GM06990 (cell line): ENCODE data around the gene KCTD15.
A peak's percentile ranks its signal among the peaks of the same experiment; 100 is the strongest.

Experiments
- DNase-seq: peaks from one replicate; pipeline ENCODE4 v3.0.0-alpha.2; 2011; ENCODE audit not compliant: insufficient read length; ENCODE audit errors: extremely low read depth
- H3K27me3 ChIP-seq: replicated peaks from 2 replicates; pipeline ENCODE4 v1.6.0; 2011; ENCODE audit warnings: low read length; ENCODE audit not compliant: control insufficient read depth, insufficient read depth
- H3K36me3 ChIP-seq: 2 replicates; pipeline ENCODE4 v1.5.1; 2011; ENCODE audit warnings: low read length; ENCODE audit not compliant: control insufficient read depth, insufficient read depth
- H3K4me3 ChIP-seq: replicated peaks from 2 replicates; pipeline ENCODE4 v1.5.1; 2011; ENCODE audit warnings: low read depth, mild to moderate bottlenecking, control low read depth, low read length
- TF ChIP-seq, protein P1 (sequence below): IDR thresholded peaks from 2 replicates; pipeline ENCODE4 v1.5.1; 2011; ENCODE audit warnings: low read length, control low read depth, mild to moderate bottlenecking, inconsistent platforms; ENCODE audit not compliant: insufficient read depth, poor library complexity, severe bottlenecking

Gene KCTD15

DNA sequence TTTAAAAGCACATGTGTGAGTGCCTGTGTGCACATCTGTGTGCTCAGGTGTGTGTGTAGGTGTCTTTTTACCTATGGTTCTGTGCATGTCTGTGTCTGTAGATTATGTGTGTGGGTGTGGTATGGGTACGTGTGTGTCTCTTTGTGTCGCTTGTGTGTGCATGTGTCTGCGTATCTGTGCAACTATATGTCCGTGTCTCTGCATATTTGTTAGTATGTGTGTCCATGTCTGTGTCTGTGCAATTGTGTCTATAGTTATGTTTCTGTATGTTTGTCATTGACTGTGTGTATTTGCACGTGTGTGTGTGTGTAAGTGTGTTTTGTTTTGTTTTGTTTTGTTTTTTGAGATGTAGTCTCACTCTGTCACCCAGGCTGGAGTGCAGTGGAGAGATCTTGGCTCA, 7.3 kb upstream of the KCTD15 start:
- peaks cover 1% of the 10 kb centered on the region for H3K27me3 ChIP-seq
- DNase-seq: no peak

DNA sequence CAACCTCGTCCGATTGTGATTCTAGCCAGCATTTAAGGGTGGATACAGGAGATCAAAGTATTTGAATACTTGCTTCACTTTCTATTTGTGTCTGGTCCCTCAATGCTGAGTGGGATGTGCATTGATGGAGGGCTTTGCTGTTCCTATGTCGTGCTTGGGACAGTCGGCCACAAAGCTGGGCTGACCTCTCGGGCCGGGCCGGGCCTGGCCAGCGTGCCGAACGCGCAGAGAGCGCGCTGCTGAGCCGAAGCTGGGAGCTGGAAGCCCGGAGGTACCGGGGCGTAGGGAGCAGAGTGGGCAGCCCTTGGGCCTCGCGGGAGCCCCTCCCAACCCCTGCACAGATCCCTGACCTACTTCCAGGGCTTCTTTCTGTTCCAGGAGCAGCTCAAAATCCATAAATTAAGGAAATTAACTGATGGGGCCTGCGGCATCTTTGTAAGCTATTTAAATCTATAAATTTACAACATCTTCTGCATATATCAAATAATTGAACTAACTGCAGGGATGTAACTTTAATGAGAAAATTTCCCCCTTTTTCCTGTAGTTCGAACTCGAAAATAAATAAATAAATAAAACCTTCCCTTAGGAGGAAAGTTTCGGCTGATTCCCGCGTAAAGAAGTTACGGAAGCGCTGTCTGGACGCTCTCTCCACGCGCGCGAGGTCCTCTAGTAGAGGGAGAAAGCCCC, 1.8 kb upstream of the KCTD15 start:
- Histone ChIP-seq H3K36me3 (no peaks in the 10 kb centered on the region), H3K4me3 (no peak overlapping the region), H3K27me3 (no peaks in the 10 kb centered on the region; the same call in 1 of the 2 replicates)
- no peak for DNase-seq
- TF ChIP-seq, protein P1, sequence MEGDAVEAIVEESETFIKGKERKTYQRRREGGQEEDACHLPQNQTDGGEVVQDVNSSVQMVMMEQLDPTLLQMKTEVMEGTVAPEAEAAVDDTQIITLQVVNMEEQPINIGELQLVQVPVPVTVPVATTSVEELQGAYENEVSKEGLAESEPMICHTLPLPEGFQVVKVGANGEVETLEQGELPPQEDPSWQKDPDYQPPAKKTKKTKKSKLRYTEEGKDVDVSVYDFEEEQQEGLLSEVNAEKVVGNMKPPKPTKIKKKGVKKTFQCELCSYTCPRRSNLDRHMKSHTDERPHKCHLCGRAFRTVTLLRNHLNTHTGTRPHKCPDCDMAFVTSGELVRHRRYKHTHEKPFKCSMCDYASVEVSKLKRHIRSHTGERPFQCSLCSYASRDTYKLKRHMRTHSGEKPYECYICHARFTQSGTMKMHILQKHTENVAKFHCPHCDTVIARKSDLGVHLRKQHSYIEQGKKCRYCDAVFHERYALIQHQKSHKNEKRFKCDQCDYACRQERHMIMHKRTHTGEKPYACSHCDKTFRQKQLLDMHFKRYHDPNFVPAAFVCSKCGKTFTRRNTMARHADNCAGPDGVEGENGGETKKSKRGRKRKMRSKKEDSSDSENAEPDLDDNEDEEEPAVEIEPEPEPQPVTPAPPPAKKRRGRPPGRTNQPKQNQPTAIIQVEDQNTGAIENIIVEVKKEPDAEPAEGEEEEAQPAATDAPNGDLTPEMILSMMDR: no peak

More for the DNA sequence above, 7.3 kb upstream of the KCTD15 start:
- no peak overlapping the region for H3K4me3 ChIP-seq
- no peaks in the 10 kb centered on the region for H3K36me3 ChIP-seq
- TF ChIP-seq, protein P1: no peak

DNA sequence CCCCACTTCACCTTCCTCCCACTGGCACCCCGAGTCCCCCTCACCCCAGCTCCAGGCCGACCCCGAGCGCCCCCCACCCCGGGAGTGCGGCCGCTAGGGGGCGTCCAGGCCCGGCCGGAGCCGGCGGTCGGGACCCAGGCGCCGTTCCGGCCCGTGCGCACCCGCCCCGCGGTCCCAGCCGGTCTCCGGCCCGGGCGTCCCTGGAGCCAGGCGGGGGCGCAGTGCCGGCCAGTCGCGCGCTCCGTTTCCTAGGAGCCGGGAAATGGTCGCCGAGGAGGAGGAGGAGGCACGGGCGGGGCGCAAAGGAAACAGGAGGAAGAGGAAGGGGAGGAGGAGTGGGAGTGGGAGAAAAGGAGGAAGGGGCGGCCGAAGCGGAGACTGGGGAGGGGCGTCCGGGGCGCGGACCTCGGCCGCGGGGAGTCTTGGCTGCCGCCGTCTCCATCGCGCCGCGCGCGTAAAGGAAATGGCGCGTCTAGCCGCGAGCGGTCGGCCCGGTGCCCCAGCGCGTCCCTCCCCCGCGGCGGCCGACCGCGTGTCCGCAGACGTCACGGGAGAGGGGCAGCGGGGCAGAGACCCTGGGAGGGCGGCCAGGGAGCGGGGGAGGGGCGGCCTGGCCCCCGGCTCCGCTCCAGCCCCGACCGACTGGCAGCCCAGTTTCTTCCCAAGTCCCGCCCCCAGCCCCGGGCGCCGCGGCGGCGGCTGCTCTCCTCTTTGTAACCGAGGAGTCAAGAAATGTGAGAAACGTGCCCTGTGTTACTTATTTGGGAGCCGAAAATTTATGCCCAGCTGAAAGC, 1.1 kb upstream of the KCTD15 start:
- H3K4me3 ChIP-seq: peak overlapping the region; percentile 45
- H3K36me3 ChIP-seq: no peaks in the 10 kb centered on the region
- no peaks in the 10 kb centered on the region; the same call in 1 of the 2 replicates for H3K27me3 ChIP-seq
- no peak for DNase-seq
- TF ChIP-seq, protein P1: peak; percentile 62

DNA sequence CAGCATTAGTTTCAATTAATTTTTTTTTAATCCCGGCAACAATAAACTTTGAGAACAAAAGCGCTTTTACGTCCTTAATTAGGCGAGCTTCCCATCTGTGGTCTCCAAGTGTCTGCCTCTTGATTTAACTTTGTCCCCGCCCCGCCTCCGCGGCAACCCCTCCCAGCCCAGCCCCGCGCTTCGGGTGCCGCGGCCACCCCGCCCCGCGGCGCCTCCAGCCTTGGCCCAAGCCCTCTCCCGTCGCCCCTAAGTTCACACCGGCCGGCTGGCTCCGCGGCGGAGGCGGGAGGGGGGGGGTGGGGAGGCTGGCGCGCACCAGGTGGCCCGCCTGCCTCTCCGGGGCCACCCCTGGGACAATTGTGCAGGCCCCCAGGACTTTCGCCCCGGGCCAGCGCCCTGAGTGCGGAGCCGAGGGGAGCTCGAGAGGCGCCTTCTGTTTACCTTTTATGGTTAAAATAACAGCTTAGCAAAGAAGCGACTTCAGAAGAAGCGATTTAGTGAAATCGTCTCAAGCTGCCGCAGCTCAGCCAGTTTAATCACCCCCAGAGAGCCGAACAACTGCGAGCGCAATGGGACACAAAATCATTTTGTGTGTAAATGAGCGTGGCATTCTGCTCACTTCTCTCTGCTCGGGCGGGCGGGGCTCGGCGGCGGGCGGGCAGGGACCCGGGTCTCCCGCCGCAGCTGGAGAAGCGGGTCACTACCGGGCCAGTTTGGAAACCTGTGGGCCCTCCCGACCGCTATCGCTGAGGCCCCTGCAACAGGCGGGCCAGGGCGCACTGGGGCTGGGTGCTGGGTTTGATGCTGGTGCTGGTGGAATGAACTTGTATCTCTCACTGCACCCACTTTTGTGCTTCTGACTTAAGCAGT, 1.4 kb downstream of the KCTD15 start:
- no peaks in the 10 kb centered on the region; the same call in 1 of the 2 replicates for H3K27me3 ChIP-seq
- TF ChIP-seq, protein P1: no peak
- H3K36me3 ChIP-seq: no peaks in the 10 kb centered on the region
- no peak for DNase-seq
- no peak overlapping the region for H3K4me3 ChIP-seq

DNA sequence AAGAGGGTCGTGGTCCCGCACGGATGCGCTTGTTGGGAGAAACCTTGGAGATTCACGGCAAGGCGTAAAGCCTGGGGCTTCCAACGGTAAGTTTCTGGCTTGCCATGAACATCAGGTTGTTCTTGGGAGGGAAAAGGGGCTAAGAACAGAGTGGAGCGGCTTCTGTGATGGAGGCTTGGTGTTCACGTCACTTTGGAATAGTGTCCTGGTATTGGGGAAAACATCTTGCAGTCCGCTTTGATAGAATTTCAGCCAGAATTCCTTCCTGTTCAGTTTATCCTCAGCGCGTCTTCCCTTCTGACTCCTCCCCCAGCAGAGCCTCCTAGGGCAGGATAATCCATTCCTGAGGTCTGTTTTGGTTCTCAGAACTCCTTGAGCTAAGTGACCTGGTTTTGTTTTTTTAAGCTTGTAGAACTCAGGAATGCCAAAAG, 2.0 kb downstream of the KCTD15 start:
- Histone ChIP-seq H3K27me3 (no peaks in the 10 kb centered on the region; the same call in 1 of the 2 replicates), H3K36me3 (no peaks in the 10 kb centered on the region), H3K4me3 (no peak overlapping the region)
- TF ChIP-seq, protein P1: no peak
- no peak for DNase-seq
